HG03066 (cell line): Measurements from ENCODE around the gene DIS3L2.
"Not testable (repeated sequence)": the region's sequence is repeated elsewhere in the genome, so short reads cannot be mapped to it uniquely, and the experiment has no call there.

ENCODE experiments used
- ATAC-seq: cut with Tn5 transposase; IDR thresholded peaks from one replicate; pipeline ENCODE4 v1.9.1; 2021; ENCODE audit warnings: low read depth; ENCODE audit not compliant: unreplicated experiment

The DIS3L2 gene

GRCh38 chr2:232354069-232354468 lies 392.6 kb downstream of the DIS3L2 start:
- no peak for ATAC-seq

GRCh38 chr2:232361646-232362045 lies 400.1 kb downstream of the DIS3L2 start:
- ATAC-seq: no peak

DNA sequence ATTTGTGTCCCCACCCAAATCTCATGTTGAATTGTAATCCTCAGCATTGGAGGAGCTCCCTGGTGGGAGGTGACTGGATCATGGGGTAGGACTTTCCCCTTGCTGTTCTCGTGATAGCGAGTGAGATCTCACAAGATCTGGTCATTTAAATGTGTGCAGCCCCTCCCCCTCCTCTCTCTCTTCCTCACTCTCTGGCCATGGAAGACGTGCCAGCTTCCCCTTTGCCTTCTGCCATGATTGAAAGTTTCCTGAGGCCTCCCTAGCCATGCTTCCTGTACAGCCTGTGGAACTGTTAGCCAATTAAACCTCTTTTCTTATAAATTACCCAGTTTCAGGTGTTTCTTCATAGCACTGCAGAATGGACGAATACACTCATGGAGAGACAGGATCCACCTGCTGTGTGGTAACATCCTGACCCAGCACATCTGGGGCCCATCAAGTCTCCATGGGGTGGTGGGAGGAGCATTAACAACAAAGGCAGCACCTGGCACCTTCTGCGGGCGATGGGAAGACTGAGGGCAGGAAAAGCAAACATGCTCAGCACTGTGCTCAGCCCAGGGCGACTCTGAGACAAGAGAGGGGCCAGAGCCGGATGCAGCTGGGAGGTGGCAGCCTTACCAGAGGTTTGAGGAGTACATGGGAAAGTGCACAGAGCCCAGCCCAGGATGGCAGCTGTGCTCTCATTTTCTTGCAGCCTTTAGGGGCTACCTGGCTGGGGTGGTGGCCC lies 400.8 kb downstream of the DIS3L2 start:
- no peak for ATAC-seq

DNA sequence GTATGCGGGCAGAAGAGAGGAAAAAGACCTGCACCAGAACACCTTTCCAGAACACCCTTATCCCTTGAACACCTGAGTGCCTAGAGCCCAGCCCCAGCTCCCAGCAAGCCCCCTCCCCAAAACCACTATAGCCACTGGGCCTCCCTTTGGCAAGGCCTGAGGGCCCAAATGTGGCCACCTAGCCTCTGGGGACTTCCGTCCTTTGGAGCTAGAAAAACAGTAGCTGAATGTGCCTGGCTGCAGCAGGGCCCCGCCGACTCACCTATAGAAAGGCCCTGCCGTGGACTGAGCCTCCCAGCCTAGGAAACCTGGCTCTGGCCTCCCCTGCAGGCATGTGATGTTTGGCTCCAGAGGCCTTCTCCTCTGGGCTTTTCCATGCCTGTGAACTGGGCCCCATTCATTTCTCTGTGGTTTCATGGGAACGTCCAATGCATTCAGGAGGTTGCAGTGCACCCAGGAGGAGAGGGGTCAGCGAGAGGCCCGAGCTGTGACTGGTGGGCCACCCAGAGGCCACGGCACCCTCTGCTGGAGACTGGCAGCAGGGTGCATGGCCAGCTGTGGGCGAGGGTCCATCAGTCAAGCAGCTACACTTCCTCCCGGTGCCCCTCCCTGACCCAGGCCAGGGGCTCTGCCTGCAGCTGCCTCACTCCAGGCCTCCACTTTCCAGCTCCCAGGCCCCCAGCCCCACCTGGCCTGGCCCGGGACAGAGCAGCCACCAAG lies 401.7 kb downstream of the DIS3L2 start:
- ATAC-seq: not testable (repeated sequence)

GRCh38 chr2:232363784-232364615 lies 402.5 kb downstream of the DIS3L2 start:
- no peak for ATAC-seq

- ATAC-seq: not testable (repeated sequence)
Observed at GRCh38 chr2:232364806-232365594, 403.5 kb downstream of the DIS3L2 start.

DNA sequence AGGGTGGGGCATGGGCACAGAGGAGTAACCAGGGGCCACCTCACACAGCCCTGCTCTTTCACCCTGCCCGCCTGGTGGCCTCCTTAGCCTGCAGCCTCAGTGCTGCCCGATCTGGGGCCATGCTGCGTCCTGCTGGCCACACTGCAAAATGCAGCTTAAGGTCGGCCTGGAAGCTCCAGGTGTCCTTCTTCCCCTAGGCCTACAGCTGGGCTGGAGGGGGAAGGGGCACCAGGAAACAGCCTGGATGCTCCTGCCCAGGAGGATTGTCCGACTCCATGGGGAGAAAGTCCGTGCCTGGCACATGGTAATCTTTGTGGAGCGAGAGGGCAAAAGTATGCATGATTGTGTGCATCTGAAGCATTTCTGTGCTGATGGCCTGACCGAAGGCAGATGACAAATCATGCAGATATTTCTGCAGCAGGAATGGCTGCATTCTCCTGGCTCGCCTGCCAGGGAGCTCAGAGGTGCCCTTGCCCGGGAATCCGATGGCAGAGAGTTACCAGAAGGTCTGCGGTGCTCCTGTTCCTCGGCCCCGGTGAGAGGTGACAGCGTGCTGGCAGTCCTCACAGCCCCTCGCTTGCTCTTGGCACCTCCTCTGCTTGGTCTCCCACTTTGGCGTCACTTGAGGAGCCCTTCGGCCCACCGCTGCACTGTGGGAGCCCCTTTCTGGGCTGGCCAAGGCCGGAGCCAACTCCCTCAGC lies 404.3 kb downstream of the DIS3L2 start:
- no peak for ATAC-seq

GRCh38 chr2:232366461-232366860 lies 404.9 kb downstream of the DIS3L2 start:
- not testable (repeated sequence) for ATAC-seq

GRCh38 chr2:232367016-232367415 lies 405.5 kb downstream of the DIS3L2 start:
- ATAC-seq: no peak

- ATAC-seq: no peak
Observed at GRCh38 chr2:232367591-232368233, 406.2 kb downstream of the DIS3L2 start.

GRCh38 chr2:232368311-232368731 lies 406.8 kb downstream of the DIS3L2 start:
- no peak for ATAC-seq

DNA sequence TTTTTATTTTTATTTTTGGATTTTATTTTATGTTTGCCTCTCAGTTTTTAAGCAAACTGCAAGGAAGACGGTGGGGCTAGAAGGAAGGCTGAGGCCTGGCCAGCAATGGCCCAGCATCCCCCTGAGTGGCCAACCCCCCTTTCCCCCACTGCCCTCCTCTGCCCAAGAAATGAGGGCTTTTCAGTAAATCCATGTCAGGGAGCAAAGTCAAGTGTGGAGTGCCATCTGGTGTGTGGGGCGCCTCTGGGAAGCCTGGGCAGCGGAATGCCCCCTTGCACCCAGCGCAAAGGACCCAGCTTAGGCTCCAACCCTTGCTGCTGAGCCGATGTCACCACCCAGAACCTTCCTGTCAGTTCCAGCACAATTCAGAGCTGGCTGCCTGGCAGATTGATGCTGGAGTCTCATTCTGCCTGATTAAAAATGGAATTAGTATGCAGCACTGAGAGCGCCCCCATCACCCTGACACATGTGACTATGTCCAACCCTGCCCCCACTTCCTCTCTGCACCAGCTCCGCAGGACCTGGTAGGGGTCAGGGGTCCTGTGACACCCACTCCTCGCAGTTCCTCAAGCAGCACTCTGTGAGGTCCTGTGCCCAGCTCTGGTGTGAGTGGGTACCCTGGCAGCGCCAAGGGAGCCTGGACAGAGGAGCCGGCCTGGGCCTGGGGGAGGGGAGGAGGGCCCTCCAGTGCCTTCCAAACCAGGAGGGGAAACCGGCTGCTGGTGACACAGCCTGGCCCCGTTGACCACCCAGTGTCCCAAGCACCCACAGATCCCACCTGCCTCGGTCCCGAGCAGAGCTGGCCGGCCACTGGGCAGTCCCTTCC lies 407.8 kb downstream of the DIS3L2 start:
- ATAC-seq: no peak

DNA sequence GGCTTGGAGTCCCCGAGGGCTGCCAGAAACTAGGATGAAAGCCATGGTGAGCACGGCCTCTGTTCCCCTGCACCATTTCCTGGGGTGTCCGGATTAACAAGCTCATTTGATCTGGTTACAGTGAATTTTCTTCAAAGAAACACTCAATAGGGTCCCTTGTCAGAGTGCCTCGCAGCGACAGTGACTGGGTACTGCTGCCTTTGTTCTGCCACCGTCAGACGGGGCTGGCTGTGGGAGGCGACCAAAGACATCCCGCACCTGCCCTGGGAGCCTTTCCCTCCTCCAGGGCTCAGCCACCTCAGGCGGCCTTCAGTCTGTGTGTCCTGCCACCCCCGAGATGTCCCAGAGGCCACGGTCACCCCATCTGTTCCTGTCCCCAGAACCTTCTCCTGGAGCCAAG lies 408.5 kb downstream of the DIS3L2 start:
- ATAC-seq: not testable (repeated sequence)

- ATAC-seq: no peak
Observed at GRCh38 chr2:232372231-232373208, 411.0 kb downstream of the DIS3L2 start.

DNA sequence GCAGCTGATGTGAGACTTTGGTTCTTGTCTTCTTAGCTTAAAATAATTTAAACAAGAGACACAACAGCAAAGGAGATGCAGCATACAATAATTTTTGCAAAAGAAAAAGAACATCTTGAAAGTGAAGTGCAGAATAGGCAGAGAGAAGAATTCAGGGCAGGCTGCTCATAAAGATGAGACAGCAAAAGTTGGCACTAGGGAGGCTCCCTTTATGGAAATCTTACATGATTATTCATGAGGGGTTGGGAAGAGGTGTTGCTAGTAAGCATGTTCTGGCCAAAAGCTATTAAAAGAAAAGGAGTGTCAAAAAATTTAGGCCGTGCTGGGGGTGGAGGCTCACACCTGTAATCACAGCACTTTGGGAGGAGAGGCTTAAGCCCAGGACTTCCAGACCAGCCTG lies 412.8 kb downstream of the DIS3L2 start:
- ATAC-seq: no peak

DNA sequence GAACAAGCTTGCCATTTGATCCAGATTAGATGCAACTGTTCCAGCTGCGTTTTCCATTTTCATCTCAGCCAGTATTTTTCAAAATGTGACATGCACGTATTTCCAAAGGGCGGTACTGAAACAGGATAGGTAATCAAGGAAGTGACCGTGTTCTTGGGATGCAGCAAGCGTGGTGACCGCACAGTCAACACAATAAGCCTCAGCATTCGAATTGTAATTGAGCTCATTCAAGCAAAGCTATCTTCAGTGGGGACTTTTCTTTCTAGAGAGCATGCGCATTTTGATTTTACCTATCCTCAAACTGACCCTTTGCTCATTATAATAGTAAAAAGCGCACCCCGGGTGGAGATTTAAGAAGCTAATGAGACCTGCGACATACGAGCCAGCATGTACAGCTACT lies 413.7 kb downstream of the DIS3L2 start:
- no peak for ATAC-seq

DNA sequence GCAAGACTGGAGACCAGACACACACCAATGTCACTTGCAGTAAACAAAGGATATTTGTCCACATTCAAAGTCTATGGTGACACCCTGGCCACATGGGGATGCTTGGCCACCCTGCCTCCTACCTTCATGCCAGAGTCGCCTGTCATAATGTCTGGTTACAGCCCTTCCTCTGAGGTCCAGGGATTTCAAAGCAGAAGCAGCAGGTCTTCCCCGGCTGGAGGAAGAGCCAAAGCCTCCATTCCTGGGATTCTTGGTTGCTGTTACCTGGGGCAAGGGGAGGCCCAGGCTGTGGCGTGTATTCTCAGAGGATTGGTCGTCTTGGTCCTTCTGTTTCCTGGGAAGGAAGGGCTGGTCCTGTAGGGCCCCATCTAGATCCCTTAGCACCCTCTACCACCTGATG lies 414.7 kb downstream of the DIS3L2 start:
- no peak for ATAC-seq
